NT2/D1 (cell line): ENCODE data around the gene TRIP6.

Experiments
- YY1 ChIP-seq: IDR thresholded peaks from 2 replicates; pipeline ENCODE4 v1.6.1; 2011; ENCODE audit not compliant: insufficient read length, insufficient read depth
- ZNF274 ChIP-seq: IDR thresholded peaks from 2 replicates; pipeline ENCODE4 v1.6.1; 2011; ENCODE audit warnings: mild to moderate bottlenecking, low read depth, low read length

DNA sequence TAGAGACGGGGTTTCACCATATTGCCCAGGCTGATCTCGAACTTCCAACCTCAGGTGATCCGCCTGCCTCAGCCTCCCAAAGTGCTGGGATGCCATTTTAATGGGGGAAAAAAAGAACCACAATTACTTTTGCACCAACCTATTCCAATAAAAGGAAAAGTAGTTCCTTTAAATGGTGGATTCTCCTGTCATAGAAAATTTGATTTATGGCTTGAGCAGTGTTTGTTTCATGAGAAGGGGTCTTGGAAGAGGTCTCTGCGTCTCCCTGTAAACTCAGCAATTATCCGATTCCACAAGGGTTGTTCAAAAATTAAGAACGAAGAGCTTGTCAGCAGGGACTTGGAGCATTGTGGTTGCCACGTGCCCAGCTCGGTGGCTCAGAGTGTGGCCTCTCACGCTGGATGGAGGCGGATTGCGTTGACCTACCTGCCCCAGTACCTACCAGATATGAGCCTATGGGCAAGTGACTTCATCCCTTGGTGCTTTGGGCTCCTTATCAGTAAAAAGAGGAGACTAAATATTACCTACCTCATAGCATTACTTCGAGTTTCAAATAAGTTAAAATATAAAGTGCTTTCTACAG, 2.8 kb upstream of the TRIP6 start:
- no peak for TF ChIP-seq YY1
- TF ChIP-seq ZNF274 = no peak
